HCT116 (cell line): ENCODE measurements around the gene FKBP6. TPM values are rescaled to one million over a fixed set of nuclear protein-coding genes. Genes with fewer than 3 reads are reported as not detected.
"Not testable (repeated sequence)": the region's sequence is repeated elsewhere in the genome, so short reads cannot be mapped to it uniquely, and the experiment has no call there.

Experiments used
- ATAC-seq: fragments of 200-7000 bp; cut with Tn5 transposase; 2 replicates; pipeline ENCODE4 v1.9.1; 2020; ENCODE audit warnings: mild to moderate bottlenecking, moderate library complexity
- BruUV-seq: library from RNA; stranded (reverse); fragments of 400-500 nt; replicated peaks from 2 replicates; lab custom pipeline; 2021; lab: Mats Ljungman, UMichigan
- CTCF ChIA-PET: fragments of 300-600 bp; sonication (Branson Sonifier 250); formaldehyde crosslinking; loops from one replicate; lab custom pipeline; 2021; ENCODE audit warnings: antibody characterized with exemption; lab: Charles Lee
- POLR2A ChIA-PET: fragments of 300-600, 350-600 bp; sonication (Branson Sonifier 250); formaldehyde crosslinking; loops from one replicate; lab custom pipeline; 2021; ENCODE audit warnings: antibody characterized with exemption; lab: Charles Lee
- RAD21 ChIA-PET, 2 experiments: fragments of 300-600 bp; sonication (Branson Sonifier 250); formaldehyde crosslinking; loops; one replicate each; lab custom pipeline; 2023; ENCODE audit warnings: low total read pairs in 2 of 2; ENCODE audit not compliant: uncharacterized antibody in 2 of 2, unreplicated experiment in 2 of 2, low non-redundant PET in 1 of 2; lab: Charles Lee
- DNase-seq: peaks from one replicate; pipeline ENCODE4 v3.0.0-alpha.2; 2010; ENCODE audit warnings: low read depth, low spot score
- H2AFZ ChIP-seq: fragments of 200-600 bp; shearing (Covaris generic), sonication (generic); 2 replicates; pipeline ENCODE4 v1.6.1; 2017; ENCODE audit warnings: low read depth, mixed run types, mixed read lengths, antibody characterized with exemption, low read length; ENCODE audit not compliant: poor library complexity, severe bottlenecking
- H3K27ac ChIP-seq: 2 replicates; pipeline ENCODE4 v1.5.1; 2012; ENCODE audit warnings: low read depth, low read length
- H3K27me3 ChIP-seq: fragments of 200-600 bp; sonication (generic); 2 replicates; pipeline ENCODE4 v1.6.1; 2016; ENCODE audit warnings: mixed run types, low read length, mixed read lengths; ENCODE audit not compliant: insufficient read depth
- H3K36me3 ChIP-seq, 2 experiments: fragments of 200-500 bp in 1 of 2; fragments of 200-600 bp in 1 of 2; sonication (Bioruptor generic) in 1 of 2; sonication (generic) in 1 of 2; 2 replicates each; pipeline versions ENCODE4 v1.5.1 to v1.6.1; 2014 to 2016; ENCODE audit warnings: low read length in 2 of 2, inconsistent platforms in 1 of 2, mixed read lengths in 1 of 2, mixed run types in 1 of 2; ENCODE audit not compliant: insufficient read depth in 2 of 2, control insufficient read depth in 1 of 2
- H3K4me1 ChIP-seq, 2 experiments: fragments of 200-600 bp in 1 of 2; sonication (generic) in 1 of 2; 2 replicates each; pipeline versions ENCODE4 v1.5.1 to v1.6.1; 2012 to 2017; ENCODE audit warnings: low read length in 2 of 2, inconsistent platforms in 1 of 2, mild to moderate bottlenecking in 1 of 2, mixed read lengths in 1 of 2, mixed run types in 1 of 2, moderate library complexity in 1 of 2; ENCODE audit not compliant: insufficient read depth in 2 of 2, control insufficient read depth in 1 of 2
- H3K4me2 ChIP-seq: fragments of 200-600 bp; sonication (generic); 2 replicates; pipeline ENCODE4 v1.6.1; 2017; ENCODE audit warnings: mixed run types, low read length, mixed read lengths
- H3K4me3 ChIP-seq, 2 experiments: fragments of 200-600 bp in 1 of 2; sonication (generic) in 1 of 2; replicated peaks in 1 of 2; 2 replicates each; pipeline ENCODE4 v1.5.1; 2011 to 2016; ENCODE audit warnings: low read length in 2 of 2, control low read depth in 1 of 2, low read depth in 1 of 2, mild to moderate bottlenecking in 1 of 2, mixed read lengths in 1 of 2, mixed run types in 1 of 2
- H3K79me2 ChIP-seq: fragments of 200-600 bp; sonication (generic); 2 replicates; pipeline ENCODE4 v1.6.1; 2017; ENCODE audit warnings: mild to moderate bottlenecking, mixed run types, low read length, moderate library complexity, mixed read lengths; ENCODE audit not compliant: insufficient read depth
- H3K9ac ChIP-seq: fragments of 200-600 bp; sonication (generic); 2 replicates; pipeline ENCODE4 v1.6.1; 2016; ENCODE audit warnings: low read length, mixed read lengths
- H3K9me2 ChIP-seq: fragments of 200-600 bp; sonication (generic), shearing (Covaris generic); 2 replicates; pipeline ENCODE4 v1.6.1; 2017; ENCODE audit warnings: mixed run types, mild to moderate bottlenecking, moderate library complexity; ENCODE audit not compliant: insufficient read depth
- H3K9me3 ChIP-seq, 2 experiments: fragments of 200-500 bp in 1 of 2; fragments of 200-600 bp in 1 of 2; sonication (Bioruptor generic) in 1 of 2; sonication (generic) in 1 of 2; 2 replicates each; pipeline ENCODE4 v1.6.1; 2014 to 2017; ENCODE audit warnings: low read length in 2 of 2, mixed read lengths in 2 of 2, inconsistent platforms in 1 of 2, low read depth in 1 of 2, mild to moderate bottlenecking in 1 of 2, mixed run types in 1 of 2, moderate library complexity in 1 of 2; ENCODE audit not compliant: control insufficient read depth in 1 of 2, insufficient read depth in 1 of 2
- H4K20me1 ChIP-seq: fragments of 200-600 bp; sonication (generic), shearing (Covaris generic); 2 replicates; pipeline ENCODE4 v1.6.1; 2017; ENCODE audit warnings: mixed run types, mild to moderate bottlenecking, moderate library complexity; ENCODE audit not compliant: insufficient read depth
- JUND ChIP-seq: IDR thresholded peaks from 2 replicates; pipeline ENCODE4 v1.6.1; 2012
- ZNF274 ChIP-seq: fragments of 200-500 bp; sonication (Bioruptor generic); IDR thresholded peaks from 2 replicates; pipeline ENCODE4 v1.6.1; 2014; ENCODE audit warnings: mild to moderate bottlenecking, low read depth, low read length, inconsistent platforms
- intact Hi-C: fragments of 100-400 bp; cut with micrococcal nuclease; formaldehyde crosslinking; loops from 2 replicates; pipeline ENCODE4 v1.10.0; 2022
- total RNA-seq: library from RNA; stranded (reverse); gene quantifications from one replicate; pipeline ENCODE4 v1.2.1, GENCODE V29; 2021; ENCODE audit not compliant: unreplicated experiment
- TF ChIP-seq, protein P1 (sequence below): IDR thresholded peaks from 2 replicates; pipeline ENCODE4 v1.6.1; 2012

The FKBP6 gene
- total RNA-seq, 1 experiment from 2014 or later, result not detected

GRCh38 chr7:73325424-73325823 lies 2.5 kb upstream of the FKBP6 start:
- intact Hi-C loops, result loop anchor here (10.0 kb wide), 1 partner anchor 409 kb away; the partner anchor contains the start of gene ABHD11
- ATAC-seq, H3K4me3 ChIP-seq, H4K20me1 ChIP-seq, H3K79me2 ChIP-seq, H3K27me3 ChIP-seq, H3K27ac ChIP-seq, DNase-seq, H3K9me3 ChIP-seq, RAD21 ChIA-PET, H3K4me2 ChIP-seq, H3K9me2 ChIP-seq, H3K36me3 ChIP-seq, H2AFZ ChIP-seq, H3K9ac ChIP-seq, BruUV-seq, POLR2A ChIA-PET: not testable (repeated sequence)
- CTCF ChIA-PET, result interaction anchor here (1.5 kb wide), 1 partner anchor 17 kb away, joined by 5 read pairs; no protein-coding TSS in a partner anchor
- H3K4me1 ChIP-seq, result peaks cover 0 to 11% of the 10 kb centered on the region in 2 experiments; a peak in 2 of 4 replicates

- H3K4me3 ChIP-seq, H3K79me2 ChIP-seq, H3K27me3 ChIP-seq, DNase-seq, POLR2A ChIA-PET, H3K9me3 ChIP-seq, H4K20me1 ChIP-seq, H3K4me2 ChIP-seq, RAD21 ChIA-PET, BruUV-seq, H3K27ac ChIP-seq, H3K36me3 ChIP-seq, H3K9ac ChIP-seq, H2AFZ ChIP-seq, ATAC-seq, H3K9me2 ChIP-seq: not testable (repeated sequence)
- CTCF ChIA-PET, result interaction anchor here (1.1 kb wide), 1 partner anchor 125 kb away, joined by 6 read pairs; no protein-coding TSS in a partner anchor
- intact Hi-C loops, result loop anchor here (10.0 kb wide), 1 partner anchor 407 kb away; the partner anchor contains the start of gene ABHD11
- peaks cover 0 to 11% of the 10 kb centered on the region in 2 experiments; a peak in 2 of 4 replicates for H3K4me1 ChIP-seq
Measured at GRCh38 chr7:73327449-73327848, 512 bp upstream of the FKBP6 start.

DNA sequence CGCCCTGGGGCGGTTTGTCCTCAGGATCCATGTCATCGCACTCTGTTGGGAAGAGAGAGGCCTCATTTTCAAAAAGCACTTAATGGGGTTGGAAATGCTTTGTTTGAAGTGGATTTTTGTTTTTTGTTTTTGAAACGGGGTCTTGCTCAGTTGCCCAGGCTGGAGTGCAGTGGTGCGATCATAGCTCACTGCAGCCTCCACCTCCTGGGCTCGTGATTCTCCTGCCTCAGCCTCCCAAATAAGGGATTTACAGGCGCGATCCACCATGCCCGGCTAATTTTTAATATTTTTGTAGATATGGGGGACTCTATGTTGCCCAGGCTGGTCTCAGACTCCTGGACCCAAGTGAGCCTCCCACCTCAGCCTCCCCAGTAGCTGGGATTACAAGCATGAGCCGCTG lies 735 bp downstream of the FKBP6 start:
- no TSS peak for BruUV-seq
- no peak overlapping the region for H2AFZ ChIP-seq
- no peaks in the 10 kb centered on the region for H3K36me3 ChIP-seq
- H3K27me3 ChIP-seq, result no peaks in the 10 kb centered on the region
- H3K4me1 ChIP-seq, result peaks cover 0 to 8% of the 10 kb centered on the region in 2 experiments; a peak in 2 of 4 replicates
- H3K9ac ChIP-seq, result no peak overlapping the region
- DNase-seq (no peak), ATAC-seq (no peak)
- H4K20me1 ChIP-seq, result no peaks in the 10 kb centered on the region
- TF ChIP-seq ZNF274 (no peak), JUND (no peak)
- TF ChIP-seq, protein P1, sequence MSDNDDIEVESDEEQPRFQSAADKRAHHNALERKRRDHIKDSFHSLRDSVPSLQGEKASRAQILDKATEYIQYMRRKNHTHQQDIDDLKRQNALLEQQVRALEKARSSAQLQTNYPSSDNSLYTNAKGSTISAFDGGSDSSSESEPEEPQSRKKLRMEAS, result no peak
- H3K79me2 ChIP-seq, result no peaks in the 10 kb centered on the region
- H3K9me2 ChIP-seq, result no peaks in the 10 kb centered on the region
- ChIA-PET RAD21 (no interaction called here), POLR2A (no interaction called here), CTCF (no interaction called here)
- no peak overlapping the region for H3K4me3 ChIP-seq
- H3K27ac ChIP-seq, result no peak overlapping the region
- intact Hi-C loops, result loop anchor here (10.0 kb wide), 1 partner anchor 406 kb away; the partner anchor contains the start of gene ABHD11
- H3K9me3 ChIP-seq, result no peaks in the 10 kb centered on the region
- H3K4me2 ChIP-seq, result no peak overlapping the region
